Parathyroid adenoma (tissue), 2 donors: Measurements from ENCODE around the gene KDM6B.

Source experiments
- H2AFZ ChIP-seq: fragments of 300-600 bp; sonication (generic); one replicate; pipeline ENCODE4 v1.7.0; 2017; ENCODE audit warnings: antibody characterized with exemption, mild to moderate bottlenecking
- H3K27ac ChIP-seq: fragments of 300-600 bp; sonication (generic); one replicate; pipeline ENCODE4 v1.7.0; 2017
- H3K27me3 ChIP-seq: fragments of 300-600 bp; sonication (generic); one replicate; pipeline ENCODE4 v1.7.0; 2017; ENCODE audit warnings: low read length; ENCODE audit not compliant: control insufficient read depth, insufficient read depth
- H3K36me3 ChIP-seq: fragments of 300-600 bp; sonication (generic); one replicate; pipeline ENCODE4 v1.7.0; 2017; ENCODE audit warnings: low read length; ENCODE audit not compliant: control insufficient read depth, insufficient read depth
- H3K4me1 ChIP-seq: fragments of 300-600 bp; sonication (generic); one replicate; pipeline ENCODE4 v1.7.0; 2017; ENCODE audit warnings: control low read depth
- H3K4me2 ChIP-seq: fragments of 300-600 bp; sonication (generic); one replicate; pipeline ENCODE4 v1.7.0; 2017; ENCODE audit warnings: low read length
- H3K4me3 ChIP-seq: fragments of 300-600 bp; sonication (generic); one replicate; pipeline ENCODE4 v1.7.0; 2017; ENCODE audit warnings: low read depth, low read length
- H3K79me2 ChIP-seq: fragments of 300-600 bp; sonication (generic); one replicate; pipeline ENCODE4 v1.7.0; 2017; ENCODE audit warnings: control low read depth
- H3K9ac ChIP-seq: fragments of 300-600 bp; sonication (generic); one replicate; pipeline ENCODE4 v1.7.0; 2017; ENCODE audit warnings: mild to moderate bottlenecking
- H3K9me3 ChIP-seq: fragments of 300-600 bp; sonication (generic); one replicate; pipeline ENCODE4 v1.7.0; 2017; ENCODE audit warnings: low read length; ENCODE audit not compliant: control insufficient read depth
- CTCF ChIP-seq: fragments of 300-600 bp; sonication (generic); IDR thresholded peaks from one replicate; pipeline ENCODE4 v1.7.0; 2017; ENCODE audit warnings: antibody characterized with exemption, mild to moderate bottlenecking
- donor health status: primary hyperparathyroidism.

KDM6B gene, protein sequence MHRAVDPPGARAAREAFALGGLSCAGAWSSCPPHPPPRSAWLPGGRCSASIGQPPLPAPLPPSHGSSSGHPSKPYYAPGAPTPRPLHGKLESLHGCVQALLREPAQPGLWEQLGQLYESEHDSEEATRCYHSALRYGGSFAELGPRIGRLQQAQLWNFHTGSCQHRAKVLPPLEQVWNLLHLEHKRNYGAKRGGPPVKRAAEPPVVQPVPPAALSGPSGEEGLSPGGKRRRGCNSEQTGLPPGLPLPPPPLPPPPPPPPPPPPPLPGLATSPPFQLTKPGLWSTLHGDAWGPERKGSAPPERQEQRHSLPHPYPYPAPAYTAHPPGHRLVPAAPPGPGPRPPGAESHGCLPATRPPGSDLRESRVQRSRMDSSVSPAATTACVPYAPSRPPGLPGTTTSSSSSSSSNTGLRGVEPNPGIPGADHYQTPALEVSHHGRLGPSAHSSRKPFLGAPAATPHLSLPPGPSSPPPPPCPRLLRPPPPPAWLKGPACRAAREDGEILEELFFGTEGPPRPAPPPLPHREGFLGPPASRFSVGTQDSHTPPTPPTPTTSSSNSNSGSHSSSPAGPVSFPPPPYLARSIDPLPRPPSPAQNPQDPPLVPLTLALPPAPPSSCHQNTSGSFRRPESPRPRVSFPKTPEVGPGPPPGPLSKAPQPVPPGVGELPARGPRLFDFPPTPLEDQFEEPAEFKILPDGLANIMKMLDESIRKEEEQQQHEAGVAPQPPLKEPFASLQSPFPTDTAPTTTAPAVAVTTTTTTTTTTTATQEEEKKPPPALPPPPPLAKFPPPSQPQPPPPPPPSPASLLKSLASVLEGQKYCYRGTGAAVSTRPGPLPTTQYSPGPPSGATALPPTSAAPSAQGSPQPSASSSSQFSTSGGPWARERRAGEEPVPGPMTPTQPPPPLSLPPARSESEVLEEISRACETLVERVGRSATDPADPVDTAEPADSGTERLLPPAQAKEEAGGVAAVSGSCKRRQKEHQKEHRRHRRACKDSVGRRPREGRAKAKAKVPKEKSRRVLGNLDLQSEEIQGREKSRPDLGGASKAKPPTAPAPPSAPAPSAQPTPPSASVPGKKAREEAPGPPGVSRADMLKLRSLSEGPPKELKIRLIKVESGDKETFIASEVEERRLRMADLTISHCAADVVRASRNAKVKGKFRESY (N-terminal part only)

DNA sequence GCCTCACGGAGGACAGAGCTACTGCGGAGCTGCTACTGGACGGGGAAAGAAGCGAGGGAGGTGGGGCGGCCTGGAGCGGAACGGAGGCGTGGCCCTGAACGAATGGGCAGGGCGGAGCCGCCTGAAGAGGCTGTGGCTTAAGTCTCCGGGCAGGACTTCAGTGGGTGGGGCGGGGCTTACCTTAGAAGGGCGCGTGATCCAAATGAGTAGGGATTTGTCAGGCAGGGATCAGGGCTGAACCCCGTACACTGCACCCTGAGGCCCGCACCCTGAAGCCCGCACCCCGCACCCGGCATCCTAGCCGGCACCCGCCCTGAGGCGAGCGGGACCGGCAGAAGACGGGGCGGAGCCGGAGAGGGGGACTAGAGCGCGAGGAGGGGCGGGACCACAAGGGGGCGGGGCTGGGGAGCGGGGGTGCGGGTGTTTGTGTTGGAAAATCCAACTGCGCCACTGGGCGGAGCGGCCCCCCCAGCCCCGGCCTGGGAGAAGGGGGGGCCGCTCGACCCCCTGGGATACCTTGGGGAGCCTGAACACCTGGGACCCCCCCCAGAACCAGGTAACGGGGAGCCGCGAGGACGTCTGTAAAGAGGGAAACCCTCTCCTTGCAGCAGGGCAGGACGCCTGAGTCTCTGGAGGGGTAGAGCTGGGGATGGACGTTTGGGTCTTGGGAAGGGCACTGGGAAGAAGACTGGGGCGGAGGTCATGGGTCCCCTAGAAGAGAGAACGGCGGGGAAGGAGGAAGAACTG, at the start of gene KDM6B:
KDM6B (plus strand) TSS at position 423 of the 747 bp plus-strand sequence. CDS start 11,338 bp downstream, outside the sequence.
- Histone ChIP-seq H3K27me3 (no peaks in the 10 kb centered on the region), H3K9ac (peak within 1 kb of the TSS; percentile 90), H3K36me3 (no peaks in the 10 kb centered on the region), H3K79me2 (peaks cover 9% of the 10 kb centered on the region), H3K9me3 (no peaks in the 10 kb centered on the region), H3K27ac (peak within 1 kb of the TSS; percentile 99), H3K4me3 (peak within 1 kb of the TSS; percentile 96), H3K4me1 (peaks cover 19% of the 10 kb centered on the region), H2AFZ (peak within 1 kb of the TSS; percentile 86), H3K4me2 (peak within 1 kb of the TSS; percentile 98)
- TF ChIP-seq CTCF: peak; percentile 18

GRCh38 chr17:7786866-7787265, 47.2 kb upstream of the KDM6B start:
- no peaks in the 10 kb centered on the region for H3K9me3 ChIP-seq
- no peaks in the 10 kb centered on the region for H3K27me3 ChIP-seq
- H3K4me1 ChIP-seq: no peaks in the 10 kb centered on the region
- TF ChIP-seq CTCF: no peak
- no peak overlapping the region for H3K9ac ChIP-seq
- no peak overlapping the region for H3K27ac ChIP-seq
- H3K36me3 ChIP-seq: no peaks in the 10 kb centered on the region
- no peaks in the 10 kb centered on the region for H3K79me2 ChIP-seq
- no peak overlapping the region for H3K4me3 ChIP-seq
- H2AFZ ChIP-seq: no peak overlapping the region
- H3K4me2 ChIP-seq: no peak overlapping the region

DNA sequence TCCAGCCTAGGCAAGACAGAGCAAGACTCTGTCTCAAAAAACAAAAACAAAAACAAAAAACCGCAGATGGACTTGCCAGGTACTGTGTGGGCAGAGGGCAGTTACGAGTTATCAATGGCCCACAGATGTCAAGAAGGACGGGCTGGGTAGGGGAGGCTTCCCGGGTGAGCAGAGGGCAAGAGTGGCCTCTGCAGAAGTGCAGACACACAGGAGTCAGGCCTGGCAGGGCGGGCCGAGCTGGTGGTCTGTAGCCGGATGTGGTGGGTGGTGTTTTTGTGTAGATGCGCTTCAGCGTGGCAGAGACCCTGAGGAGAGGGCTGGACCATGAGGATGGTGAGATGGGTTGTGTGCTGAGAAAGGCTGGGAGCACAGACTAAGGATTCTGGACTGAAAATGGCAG, 44.9 kb upstream of the KDM6B start:
- Histone ChIP-seq H2AFZ (no peak overlapping the region), H3K27me3 (no peaks in the 10 kb centered on the region), H3K4me3 (no peak overlapping the region), H3K4me1 (no peaks in the 10 kb centered on the region), H3K79me2 (no peaks in the 10 kb centered on the region), H3K27ac (no peak overlapping the region), H3K4me2 (no peak overlapping the region), H3K9ac (no peak overlapping the region), H3K36me3 (no peaks in the 10 kb centered on the region), H3K9me3 (no peaks in the 10 kb centered on the region)
- TF ChIP-seq CTCF: no peak

DNA sequence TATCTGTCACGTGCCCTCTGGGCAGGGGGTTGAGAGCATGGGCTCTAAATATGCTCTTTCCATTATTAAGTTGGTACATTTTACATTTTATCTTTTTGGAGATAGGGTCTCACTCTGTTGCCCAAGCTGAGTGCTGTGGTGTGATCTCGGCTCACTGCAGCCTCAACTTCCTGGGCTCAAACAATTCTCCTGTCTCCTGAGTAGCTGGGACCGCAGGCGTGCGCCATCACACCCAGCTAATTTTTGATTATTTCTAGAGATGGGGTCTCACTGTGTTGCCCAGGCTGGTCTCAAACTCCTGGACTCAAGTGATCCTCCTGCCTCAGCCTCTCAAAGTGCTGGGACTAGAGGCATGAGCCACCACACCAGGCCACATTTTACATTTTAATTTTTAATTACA, 43.9 kb upstream of the KDM6B start:
- Histone ChIP-seq H3K79me2 (no peaks in the 10 kb centered on the region), H2AFZ (no peak overlapping the region), H3K27me3 (no peaks in the 10 kb centered on the region), H3K9me3 (no peaks in the 10 kb centered on the region), H3K4me2 (no peak overlapping the region), H3K4me3 (no peak overlapping the region), H3K9ac (no peak overlapping the region), H3K4me1 (no peaks in the 10 kb centered on the region), H3K27ac (no peak overlapping the region), H3K36me3 (no peaks in the 10 kb centered on the region)
- no peak for TF ChIP-seq CTCF
